DMS153 treated with DMSO at 0.1 percent for 48 hours (cell line): ENCODE results near the gene NATD1.

ENCODE experiments used
- DNase-seq: peaks from one replicate; lab custom pipeline; 2025; ENCODE audit not compliant: unreplicated experiment; lab: John Stamatoyannopoulos, UW

The NATD1 gene

DNA sequence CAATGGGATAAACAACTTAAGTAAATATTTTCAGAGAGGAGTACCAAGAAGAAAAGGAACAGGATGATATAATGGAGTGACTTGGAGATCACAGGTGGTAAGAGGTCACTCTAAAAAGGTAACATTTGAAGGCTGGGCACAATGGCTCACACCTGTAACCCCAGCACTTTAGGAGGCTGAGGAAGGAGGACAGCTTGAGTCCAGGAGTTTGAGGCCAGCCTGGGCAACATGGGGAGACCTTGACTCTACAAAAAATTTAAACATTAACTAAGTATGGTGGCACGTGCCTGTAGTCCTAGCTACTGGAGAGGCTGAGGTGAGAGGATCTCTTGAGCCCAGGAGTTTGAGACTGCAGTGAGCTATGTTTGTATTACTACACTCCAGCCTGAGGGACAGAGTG lies 35.9 kb downstream of the NATD1 start:
- DNase-seq = no peak

DNA sequence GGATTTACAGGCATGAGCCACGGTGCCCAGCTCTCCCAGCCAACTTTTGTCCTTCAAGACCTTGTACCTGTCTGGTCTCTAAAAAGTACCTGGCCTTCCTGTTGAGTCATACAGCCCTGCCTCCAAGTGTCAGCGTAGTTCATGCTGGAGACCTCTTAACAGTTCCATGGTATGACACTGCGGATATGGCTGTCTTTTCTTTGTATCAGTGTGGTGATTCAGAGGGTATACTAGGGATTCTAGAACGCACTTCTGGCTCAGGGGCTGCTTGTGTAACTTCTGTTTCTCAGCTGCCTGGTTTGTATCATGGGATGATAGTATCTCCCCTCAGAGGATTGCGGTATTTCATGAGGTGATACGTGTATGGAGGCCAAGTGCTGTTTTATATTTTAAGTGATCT lies 37.3 kb downstream of the NATD1 start:
- no peak for DNase-seq

DNA sequence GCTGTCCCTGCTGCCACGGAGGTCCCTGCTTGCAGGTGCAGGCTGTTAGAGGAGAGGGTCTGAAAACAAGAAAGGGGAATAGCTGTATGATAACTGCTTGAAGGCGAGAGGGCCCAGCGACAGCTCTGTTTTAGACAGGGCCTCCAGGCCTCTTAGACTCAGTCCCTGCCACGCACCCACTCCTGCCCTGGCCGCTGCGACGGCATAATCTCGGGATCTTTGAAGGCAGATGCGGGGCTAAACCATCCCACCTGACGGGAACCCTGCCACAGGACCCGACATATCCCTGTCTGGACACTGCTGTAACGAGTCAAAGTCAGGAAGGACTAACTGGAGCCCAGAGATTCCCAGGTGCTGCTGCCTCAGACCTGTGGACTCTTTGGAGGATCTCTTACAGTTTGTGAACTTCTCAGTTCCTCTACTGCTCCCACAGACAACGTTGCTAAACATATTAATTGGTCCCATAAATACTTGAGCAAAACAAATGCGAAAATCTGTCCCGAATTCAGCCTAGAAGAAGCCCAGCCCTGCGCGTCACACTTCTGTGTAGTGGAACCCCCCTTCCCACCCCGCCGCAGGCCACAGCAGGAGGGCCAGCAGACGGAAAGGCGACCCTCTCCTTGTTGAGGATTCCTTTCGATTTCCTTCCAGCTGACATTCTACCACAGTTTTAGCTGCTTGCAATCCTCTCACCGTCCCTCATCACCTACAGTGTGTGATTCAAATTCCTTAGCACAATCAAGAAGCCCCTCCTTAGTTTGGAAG lies 38.3 kb downstream of the NATD1 start:
- no peak for DNase-seq

DNA sequence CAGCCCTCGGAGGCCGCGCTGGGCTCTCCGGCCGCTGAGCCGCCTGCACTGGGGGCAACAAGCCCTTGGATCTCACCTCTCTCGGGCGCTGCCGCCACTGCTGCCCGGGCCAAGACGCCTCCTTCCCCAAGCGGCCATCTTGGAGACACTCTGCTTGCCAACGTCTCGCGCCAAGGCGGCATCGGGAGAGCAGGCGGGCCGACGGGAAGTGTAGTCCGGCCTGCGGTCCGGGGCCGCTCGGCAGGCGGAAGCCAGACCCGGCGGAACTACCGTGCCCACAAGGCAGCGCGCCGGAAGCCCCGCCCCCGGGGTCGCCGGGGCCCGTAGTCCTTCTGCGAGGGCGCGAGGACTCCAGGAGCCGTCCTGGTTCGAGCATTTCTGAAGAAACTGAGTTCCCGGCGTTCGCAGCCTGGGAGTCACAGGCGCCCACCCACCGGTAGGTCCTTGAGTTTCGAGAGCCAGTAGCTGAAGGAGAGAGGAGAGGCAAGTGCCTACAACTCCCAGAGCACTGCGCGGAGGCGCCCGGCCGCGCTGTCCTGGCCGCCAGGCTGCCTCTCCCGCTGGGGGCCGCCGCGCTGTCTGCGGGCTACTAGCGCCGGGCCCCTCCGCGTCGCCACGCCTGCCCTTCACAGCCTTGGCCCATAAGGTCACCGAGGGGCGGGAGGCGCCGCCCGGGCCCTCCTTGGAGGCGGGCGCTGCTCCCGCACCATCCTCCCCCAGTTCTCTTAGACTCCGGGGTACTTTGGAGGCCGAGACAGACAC lies 39.0 kb downstream of the NATD1 start, which contains the start of gene TMEM11:
TSS of gene TMEM11 (minus strand) at position 147 of the 762 bp plus-strand sequence. CDS start at position 138, 9 bp downstream.
- peak; percentile 48 for DNase-seq

DNA sequence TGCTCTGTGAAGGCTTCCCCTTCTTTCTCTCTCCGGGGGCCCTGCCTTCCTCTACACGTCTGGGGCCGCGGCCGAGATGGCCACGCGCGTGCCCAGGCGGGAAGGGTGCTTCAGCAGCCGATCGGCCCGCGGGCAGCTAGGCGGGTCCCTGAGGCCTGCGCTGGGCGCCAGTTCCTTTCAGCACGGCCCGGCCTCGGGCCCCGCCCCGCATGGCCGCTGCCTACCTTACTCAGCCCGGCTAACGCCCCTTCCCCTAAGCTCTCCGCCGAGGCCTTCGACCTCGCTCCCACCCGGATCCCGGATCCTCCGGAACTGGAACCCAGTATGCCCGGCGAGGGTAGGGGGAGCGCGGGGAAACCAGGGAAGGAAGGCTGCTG lies 39.6 kb downstream of the NATD1 start:
- DNase-seq = no peak

DNA sequence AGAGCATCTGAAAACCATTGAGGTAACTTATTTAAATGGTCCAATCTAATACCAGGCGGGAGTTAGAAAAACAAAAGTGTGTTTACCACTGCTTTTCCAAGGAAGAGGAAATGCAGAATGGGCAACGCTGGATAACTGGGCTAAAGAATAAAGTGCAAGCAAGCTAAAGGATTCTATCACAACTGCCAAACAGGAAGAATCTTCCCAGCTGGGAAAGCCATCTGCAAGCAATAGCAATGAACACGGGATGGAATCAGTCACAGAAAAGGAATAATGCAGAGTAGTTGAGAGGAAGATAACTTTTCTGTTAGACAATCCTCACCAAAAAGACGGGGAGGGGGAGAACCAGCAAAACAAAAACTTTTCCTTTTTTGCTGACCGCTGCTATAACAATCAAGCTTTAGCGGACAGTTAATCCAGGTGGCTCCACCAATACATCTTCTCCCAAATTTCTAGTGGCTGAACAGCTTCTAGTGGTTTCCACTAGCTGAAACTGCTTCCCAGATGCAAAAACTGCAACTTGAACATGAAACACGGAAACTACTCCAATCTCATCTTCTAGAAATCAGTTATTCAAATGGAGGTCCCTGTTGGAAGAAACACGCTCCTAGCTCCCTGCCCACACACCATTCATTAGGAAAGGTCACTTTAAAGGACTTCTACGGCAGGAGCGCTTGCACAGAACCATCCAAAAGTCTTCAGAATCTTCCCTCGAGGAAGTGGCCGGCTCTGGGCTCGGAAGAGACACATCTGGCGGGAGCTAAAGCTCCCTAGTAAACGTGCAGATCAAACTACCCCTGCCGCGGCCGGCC lies 40.2 kb downstream of the NATD1 start:
- DNase-seq = no peak

DNA sequence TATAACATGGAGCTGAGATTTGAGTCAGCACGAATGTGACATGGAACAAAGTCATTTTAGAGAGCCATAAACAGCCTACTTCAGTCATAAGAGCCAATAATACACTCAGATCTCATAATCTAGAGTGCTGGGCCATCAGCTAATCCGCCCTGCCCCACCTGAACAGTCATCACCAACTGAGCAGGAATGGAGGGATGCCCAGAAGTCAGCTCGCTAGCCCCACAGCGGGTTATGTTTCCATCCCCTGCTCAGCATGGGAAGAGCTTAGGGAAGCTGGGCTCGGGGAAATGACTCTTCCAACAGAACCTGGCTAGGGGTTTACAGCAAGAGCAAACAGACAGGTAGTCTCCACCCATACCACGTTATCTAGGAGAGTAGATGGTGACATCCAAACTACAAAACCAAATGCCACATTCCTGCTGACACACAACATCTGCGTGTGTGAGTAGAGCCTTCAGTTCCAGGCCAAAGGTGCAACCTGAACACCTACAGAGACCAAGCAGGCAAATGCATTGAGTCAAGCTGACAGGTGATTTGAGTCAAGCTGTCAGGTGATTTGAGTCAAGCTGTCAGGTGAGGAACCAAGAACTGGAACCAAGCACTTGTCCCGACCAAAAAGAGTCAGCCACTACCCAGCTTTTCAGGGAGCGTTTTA lies 41.3 kb downstream of the NATD1 start:
- DNase-seq = no peak

DNA sequence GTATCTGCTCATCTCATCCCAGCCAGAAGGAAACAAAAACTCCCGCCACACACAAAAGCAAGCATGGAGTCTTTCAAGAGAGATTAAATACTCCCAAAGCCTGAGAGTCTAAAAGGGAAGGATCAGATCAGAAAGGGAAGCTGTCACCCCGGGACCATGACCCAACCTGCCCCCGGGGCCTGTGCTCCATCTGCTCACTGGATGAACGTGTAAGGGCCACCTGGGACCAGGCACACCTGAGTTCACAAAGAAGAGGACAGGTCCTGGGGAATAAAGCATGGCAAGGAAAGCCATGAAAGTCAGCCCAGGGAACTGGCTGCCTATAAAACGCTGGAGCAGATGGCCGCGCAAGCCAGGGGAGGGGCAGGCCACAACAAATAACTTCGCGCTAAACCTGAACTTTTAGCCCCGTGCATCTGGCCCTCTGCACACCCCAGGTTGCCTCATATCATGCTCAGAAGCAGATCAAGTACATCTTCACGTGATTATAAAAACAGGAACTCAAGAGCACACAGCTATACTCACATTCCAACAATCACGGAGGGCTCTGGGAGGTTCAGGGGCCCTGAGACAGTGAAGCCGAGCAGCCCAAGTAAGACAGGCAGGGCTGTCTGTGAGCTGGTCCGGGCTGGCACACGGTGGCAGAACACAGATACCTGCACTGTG lies 42.7 kb downstream of the NATD1 start:
- no peak for DNase-seq

GRCh38 chr17:21209511-21210175 lies 43.6 kb downstream of the NATD1 start:
- DNase-seq = no peak

GRCh38 chr17:21208352-21208751 lies 44.9 kb downstream of the NATD1 start:
- DNase-seq = no peak

DNA sequence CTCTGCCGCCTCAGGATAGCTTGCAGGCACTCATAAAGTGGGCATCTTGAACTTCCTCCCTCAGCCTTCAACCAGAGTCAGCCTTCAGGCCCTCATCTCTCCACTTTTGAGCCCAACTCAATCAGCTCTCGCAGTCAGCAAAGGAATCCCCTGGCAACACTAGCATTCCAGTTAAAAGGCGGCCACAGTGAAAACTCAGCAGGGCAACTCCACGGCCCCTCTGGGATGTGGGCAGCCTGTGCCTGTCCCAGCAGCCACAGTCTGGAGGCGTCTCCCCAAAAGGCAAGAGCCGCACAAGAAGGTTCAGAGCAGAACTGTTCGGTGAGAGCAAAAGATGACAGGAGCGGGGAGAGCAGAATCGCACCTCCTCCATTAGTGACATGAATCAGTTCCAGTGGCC lies 48.3 kb downstream of the NATD1 start:
- no peak for DNase-seq

DNA sequence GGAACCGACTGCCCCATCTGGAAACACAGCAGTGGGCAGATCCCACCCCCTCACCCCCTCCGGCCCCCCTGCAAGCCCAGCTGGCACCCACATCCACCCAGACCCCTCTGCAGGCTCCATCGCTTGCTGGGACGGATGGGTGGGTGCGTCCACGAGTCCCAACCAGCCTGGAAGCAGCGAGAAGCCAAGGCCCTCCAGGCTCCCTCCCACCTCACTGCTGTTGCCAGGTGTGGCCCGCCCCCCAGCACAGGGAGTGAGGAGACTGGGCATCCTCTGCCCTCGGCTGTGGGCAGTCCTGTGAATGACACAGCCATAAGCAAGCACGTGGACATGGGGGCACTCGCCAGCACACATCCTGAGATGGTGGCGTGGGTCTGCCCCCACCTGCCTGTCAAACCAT lies 50.7 kb downstream of the NATD1 start:
- DNase-seq = no peak

DNA sequence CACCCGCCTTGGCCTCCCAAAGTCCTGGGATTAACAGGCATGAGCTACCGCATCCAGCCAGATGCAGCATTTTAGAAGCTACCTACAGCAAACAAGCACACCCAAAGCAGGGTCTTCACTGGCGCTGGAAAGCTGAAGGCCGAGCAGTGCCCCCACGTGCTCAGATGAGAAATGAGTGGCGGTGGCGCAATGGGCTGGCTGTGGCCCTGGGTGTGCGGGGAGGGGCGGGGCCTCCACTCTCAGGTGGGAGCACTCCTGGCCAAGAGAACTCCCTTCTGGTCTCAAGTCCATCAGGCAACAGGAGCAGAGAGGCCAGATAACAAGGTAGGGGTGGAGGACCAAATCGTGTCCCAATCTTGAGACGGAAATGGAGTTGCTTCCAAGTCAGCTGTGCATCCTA lies 51.3 kb downstream of the NATD1 start:
- DNase-seq = no peak

- DNase-seq = no peak
Measured at GRCh38 chr17:21201298-21201595, 52.0 kb downstream of the NATD1 start.

DNA sequence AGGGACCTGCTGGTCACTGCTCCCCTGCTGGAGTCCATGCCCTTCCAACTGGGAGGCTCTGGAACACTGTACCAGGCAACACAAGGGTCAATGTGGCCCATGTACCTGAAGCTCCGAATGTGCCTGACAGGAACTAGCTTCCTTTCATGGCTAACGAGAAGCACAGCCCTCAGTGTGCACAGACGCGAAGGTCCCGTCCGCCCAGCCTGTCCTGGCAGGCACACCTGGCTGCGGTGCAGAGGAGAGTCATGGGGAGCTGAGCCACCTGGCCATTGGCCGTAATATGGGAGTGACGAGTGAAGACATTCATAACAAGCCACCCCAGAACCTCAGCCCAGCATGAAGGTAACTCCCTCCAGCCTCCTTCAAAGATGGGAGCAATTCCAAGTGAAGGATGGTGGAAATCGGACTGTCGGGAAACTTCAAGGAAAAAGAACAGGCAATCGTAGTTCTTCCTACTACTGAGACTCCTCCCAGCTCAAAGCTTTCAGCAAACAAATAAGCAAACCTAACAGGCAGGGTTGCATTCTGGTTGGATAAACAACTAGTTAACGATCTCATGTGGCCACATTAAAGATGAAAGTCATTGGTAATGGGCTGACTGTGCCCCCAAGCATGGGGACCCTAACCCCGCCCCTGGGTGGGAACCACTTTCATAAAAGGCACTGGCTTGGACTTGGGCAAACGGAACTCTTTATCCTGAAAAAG lies 52.5 kb downstream of the NATD1 start:
- DNase-seq = no peak

DNA sequence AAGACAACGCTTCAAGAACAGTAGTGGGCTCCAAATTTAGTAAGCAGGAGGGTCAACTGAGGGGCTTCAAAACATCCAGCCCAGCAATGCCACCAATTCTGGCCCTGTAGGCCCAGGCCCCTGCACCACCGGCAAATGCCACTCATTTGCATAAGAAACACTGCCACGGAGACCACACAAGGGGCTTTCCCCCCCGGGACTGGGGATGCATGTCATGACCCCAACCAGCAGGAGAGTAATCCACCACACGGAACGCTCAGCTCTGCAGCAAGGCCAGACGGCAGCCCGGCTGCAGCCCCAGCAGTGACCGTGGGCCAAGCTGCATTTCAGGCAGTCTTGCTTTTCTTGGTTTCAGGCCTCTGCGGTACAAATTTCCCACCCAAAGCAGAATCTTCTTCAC lies 53.4 kb downstream of the NATD1 start:
- DNase-seq = no peak

- DNase-seq = no peak
Measured at GRCh38 chr17:21199311-21199710, 53.9 kb downstream of the NATD1 start.

DNA sequence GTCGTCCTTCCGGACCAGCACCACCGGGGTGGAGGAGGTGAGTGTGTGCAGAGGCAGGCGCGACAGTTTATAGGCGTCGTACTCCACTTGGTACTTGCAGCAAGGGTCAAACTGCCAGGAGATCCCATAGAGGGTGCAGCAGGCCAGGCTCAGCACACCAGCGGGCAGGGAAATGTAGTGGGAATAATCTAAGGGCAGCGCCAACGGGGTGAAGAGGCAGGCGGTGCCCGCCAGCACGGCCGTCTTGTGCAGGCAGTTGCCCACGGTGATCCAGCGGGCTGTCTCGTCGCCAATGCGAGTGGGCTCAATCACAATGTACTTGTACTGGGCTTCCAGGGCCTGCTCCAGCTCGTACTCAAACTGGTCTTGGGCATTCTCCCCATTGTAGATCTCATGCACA lies 54.8 kb downstream of the NATD1 start:
- no peak for DNase-seq

DNA sequence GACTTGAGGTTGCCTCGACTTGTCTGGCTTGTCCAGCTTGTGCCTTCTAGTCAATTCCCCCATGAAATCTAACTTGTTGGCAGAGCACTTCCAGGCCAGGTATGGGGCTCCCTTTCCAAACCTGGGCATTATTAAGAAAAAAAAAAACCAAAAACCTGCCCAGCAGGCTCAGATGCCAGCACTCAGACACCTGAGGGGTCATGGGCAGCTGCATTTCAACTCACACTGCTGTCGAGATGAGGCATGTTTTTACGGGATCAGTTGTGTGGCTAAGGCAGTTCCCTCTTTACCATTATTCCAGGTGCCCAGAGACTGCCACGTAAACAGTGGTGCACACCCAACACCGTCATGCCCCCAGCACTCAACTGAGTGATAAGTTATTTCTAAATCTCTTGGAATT lies 57.1 kb downstream of the NATD1 start:
- DNase-seq = no peak

DNA sequence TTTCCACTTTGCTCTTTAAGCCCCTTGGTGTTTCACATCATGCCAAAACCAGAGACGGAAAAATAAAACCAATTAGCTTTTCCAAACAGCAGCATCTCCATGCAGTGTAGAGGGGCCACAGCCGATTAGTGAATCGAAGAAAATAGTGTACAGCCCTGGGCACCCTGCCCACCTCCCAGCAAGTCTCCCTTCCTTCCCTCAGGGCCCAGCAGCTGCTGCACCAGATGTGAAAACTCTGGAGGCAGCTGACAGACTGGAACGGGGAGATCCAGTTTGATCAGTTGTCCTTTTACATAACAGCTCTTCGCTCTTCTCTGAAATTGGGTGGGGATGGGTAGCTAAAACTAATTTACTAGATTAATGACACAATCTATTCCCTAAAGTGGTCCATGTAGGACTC lies 58.5 kb downstream of the NATD1 start:
- no peak for DNase-seq
